GM19351 (cell line): ENCODE data around the gene TSPAN33.
"Not testable (repeated sequence)": the region's sequence is repeated elsewhere in the genome, so short reads cannot be mapped to it uniquely, and the experiment has no call there.

Source experiments
- ATAC-seq: cut with Tn5 transposase; IDR thresholded peaks from one replicate; pipeline ENCODE4 v1.9.1; 2021; ENCODE audit warnings: mild to moderate bottlenecking, moderate library complexity; ENCODE audit not compliant: unreplicated experiment

TSPAN33 gene

DNA sequence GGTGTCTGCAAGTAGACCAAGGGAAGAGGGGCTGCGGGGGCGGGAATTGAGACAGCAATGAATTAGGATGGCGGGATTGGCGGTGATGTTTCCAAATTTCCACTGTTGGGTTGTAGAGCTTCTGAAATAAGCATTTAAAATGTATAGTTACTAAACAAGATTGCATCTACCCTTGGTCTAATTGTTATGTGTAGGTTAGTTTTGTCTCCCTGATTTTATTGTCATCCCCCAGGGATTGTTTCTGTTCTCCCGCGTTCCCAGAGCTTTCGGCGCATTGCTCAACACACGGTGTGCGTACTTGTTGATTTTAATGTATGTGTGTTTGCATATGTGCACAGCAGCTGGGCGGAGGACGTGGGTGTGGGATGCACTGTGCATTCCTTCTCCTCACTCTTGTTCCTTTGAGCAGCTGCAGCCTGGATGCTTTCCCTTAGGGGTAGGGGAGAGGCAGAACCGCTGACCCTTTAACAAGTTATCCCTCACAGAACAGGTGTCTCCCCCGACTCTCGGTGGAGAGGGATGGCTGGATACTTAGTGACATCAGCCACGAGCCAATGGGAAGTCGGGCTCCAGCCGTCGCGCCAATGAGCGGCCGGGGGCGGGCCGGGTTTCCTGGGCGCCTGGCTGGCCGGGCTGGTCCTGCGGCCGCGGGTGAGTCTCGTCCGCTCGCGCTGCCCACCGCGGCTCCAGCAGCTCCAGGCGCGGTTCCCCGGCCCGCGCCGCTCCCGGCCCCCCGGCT, at the start of gene TSPAN33:
TSPAN33 (plus strand) TSS at position 613 of the 739 bp plus-strand sequence. CDS start 274 bp downstream, outside the sequence.
- peak; percentile 67 for ATAC-seq

DNA sequence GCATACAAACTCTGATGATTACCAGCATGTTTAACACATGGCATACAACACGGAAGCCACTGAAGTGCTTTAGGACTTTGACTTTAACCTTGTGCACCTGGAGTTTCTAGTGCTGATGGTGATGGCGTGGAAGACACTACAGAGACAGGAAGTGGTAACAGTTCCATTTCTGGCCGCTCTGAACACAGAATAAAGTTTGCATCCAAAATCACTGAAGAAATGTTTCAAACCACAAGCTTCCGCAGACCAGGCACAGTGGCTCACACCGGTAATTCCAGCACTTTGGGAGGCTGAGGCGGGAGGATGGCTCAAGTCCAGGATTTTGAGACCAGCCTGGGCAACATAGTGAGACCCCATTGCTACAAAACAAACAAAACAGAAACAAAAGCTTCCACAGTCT, 49.2 kb upstream of the TSPAN33 start:
- peak; percentile 76 for ATAC-seq

DNA sequence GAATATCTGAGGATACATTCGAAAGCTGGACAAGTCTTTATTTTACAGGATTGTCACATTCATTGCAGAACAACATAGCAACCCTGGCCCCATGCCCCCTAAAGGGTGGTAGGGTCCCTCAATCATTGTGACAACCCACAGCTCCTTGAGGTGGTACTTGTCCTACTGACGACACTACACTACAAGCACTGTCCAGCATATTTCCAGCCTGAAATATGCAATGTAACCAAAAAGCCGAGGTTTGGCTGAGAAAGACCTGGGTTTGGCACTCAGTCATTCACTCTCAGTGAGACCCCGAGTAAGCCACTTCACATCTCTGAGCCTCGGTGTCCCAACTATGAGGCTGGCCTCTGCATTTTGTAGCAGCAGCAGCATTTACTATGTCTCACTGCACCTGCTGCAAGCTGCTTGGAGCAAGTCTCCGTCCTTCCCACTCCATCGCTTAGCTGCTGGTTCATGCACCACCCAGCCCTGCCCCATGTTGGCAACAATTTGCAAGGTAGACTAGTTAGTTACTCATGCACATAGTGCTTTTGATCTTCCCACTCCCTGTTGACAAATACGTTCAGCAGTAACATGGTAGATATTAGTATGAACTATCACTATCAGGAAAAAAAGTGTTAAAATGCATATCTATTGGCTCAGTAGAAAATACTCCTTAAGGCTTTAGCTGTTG, 46.0 kb upstream of the TSPAN33 start:
- ATAC-seq, result no peak

DNA sequence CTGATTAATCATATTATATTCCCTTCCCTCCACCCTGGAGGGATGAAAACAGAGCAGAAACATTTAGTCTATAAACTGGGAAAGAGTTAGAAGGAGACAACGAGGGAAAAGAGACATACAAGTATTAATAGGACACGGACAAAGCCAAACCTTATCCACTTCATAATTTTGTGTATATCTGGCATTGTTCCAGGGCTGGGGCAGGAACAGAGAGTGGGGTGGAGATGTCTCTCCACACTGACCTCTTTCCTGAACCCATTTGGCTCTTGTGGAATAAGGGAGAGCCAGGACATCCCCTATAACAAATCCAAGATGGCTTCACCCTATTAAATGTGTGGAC, 43.7 kb upstream of the TSPAN33 start:
- no peak for ATAC-seq

GRCh38 chr7:129101746-129102145, 42.8 kb upstream of the TSPAN33 start:
- ATAC-seq, result no peak

DNA sequence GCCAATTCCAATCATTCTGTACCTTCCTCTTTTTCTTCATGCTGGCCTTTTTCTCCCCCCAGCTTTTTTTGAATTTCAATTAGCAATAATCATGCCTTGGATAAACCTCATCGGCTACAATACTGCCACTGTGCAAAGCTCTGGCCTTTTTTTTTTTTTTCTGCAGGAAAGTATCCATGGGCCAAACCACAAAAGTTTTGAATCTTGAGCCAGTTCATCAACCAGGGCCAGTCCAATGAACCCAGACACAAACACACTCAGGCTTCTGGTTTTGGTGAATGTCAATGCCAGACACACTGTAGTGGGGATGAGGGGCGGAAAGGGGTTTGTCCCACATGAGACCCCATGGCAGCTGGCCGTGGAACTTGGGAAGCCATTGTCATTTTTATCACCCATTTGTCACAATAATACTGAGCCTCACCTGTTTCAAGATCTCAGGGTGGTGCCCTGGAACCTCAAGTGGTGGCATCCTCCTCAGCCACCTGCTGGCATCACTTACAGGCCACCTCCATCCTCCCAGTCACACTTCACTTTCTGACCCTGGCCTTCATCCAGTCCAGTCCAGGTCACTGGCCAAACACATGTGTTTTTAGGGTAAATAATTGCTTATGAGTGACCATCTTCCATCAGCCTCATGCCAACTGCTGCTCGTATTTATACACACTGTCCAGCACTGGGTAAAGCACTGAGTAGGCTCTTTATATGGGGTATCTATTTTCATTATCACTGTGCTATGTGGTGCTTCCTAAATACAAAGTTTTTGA, 40.8 kb upstream of the TSPAN33 start:
- no peak for ATAC-seq

- ATAC-seq, result no peak
These were observed 35.9 kb upstream of the TSPAN33 start for GRCh38 chr7:129108581-129108980.

DNA sequence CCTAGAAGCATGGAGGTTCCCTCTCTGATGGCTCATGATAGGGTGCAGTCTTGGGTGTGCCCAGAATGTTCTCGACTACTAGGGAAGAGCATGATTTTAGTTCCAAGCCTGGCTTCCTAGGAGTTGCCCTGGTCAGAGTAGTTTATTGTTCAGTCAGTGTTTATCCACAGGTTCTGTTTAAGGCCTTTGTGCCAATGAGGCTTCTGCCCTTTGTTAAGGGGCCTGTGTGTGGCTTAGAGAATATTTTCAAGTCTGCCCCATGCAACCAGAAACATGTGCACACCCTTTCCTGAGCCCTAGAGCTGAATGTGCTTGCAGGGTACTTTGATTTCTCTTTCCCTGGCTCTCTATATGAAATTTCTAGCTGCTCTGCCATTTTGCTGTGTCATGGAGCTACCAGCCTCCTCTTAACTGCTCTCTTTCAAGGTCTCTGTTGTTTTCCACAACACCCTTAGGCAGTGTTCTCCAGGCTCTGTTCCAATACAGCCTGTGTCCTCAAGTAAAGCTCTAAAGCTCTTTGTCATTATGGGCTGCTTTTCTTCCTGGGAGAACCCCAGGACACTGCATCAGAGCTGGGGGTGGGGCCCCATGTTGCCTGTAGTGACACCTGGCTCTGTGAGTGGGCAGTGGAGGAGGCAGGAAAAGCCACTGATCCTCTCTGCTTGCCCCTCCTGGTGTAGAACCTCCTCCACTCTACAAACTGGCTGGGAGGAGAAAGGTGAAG, 34.1 kb upstream of the TSPAN33 start:
- no peak for ATAC-seq

- ATAC-seq, result no peak
These were observed 33.5 kb upstream of the TSPAN33 start for GRCh38 chr7:129110982-129111376.

DNA sequence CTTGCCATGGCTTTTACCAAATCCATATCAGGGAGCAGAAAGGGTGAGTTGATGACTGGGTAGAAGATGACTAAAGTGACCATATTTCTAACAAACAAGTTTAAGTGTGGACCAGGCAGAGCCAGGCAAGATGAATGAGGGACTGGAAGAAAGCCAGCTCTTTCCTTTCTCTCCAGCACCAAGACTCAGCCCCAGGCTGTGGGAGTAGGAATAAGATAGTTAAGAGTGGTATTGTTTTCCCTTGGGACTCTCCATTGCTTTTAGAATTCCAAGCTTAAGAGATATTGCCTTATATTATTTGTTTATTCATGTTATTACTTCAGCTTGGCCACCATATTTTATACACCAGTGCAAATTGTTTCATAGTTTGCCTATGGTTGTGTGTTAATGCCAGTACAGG, 28.8 kb upstream of the TSPAN33 start:
- no peak for ATAC-seq

GRCh38 chr7:129118182-129118581, 26.3 kb upstream of the TSPAN33 start:
- no peak for ATAC-seq

GRCh38 chr7:129118976-129119375, 25.5 kb upstream of the TSPAN33 start:
- ATAC-seq, result no peak

DNA sequence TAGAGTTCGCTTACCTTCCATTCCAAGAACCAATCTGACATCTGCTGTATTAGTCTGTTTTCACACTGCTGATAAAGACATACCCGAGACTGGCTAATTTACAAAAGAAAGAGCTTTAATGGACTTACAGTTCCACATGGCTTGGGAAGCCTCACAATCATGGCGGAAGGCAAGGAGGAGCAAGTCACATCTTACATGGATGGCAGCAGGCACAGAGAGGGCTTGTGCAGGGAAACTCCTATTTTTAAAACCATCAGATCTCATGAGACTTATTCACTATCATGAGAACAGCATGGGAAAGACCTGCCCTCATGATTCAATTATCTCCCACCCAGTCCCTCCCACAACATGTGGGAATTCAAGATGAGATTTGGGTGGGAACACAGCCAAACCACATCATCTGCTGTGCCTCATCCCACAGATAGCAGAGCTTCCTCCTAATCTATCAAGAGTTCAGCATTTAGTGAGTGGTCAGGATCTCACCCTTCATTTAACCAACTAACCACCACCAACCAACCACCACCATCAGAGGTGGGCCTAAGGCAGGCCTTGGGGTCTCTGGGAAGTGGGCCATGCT, 22.9 kb upstream of the TSPAN33 start:
- ATAC-seq, result not testable (repeated sequence)

- ATAC-seq, result peak; percentile 49
These were observed 22.3 kb upstream of the TSPAN33 start for GRCh38 chr7:129122078-129122750.

DNA sequence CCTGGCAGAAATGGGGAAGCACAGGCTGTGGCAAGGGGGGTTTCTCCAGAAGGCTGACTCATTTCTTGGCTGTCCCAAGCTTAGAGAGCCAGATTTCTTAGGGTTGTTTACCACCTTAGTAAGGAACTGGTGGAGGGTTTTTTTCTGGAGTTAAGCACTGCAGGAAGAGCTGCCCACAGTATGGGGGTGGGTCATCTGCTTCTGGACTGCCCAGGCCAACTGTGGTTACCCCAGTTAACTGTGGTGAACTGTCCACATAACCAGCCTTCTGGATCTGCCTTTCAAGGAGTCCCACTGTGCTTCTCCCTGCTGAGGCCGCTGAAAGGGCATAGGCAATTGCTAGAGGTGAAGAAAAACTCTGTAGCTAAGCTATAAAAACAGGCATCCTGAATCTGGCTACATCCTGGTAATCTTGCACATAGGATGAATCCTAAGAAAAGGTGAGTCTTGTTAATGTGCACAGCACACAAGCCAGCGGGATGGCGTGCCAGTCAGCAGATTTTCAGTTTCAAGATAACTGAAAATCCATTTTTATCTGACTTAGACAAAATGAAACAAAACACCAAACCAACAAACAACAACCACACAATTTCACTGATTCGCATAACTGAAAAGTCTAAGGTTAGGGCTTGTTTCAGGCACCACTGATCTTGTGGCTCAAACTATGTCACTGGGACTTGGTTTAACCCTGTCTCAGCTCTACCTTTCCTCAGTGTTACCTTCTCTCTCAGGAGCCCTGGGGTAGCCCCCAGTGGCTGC, 21.6 kb upstream of the TSPAN33 start:
- ATAC-seq, result peak; percentile 67

GRCh38 chr7:129123510-129123857, 21.0 kb upstream of the TSPAN33 start:
- peak; percentile 31 for ATAC-seq

DNA sequence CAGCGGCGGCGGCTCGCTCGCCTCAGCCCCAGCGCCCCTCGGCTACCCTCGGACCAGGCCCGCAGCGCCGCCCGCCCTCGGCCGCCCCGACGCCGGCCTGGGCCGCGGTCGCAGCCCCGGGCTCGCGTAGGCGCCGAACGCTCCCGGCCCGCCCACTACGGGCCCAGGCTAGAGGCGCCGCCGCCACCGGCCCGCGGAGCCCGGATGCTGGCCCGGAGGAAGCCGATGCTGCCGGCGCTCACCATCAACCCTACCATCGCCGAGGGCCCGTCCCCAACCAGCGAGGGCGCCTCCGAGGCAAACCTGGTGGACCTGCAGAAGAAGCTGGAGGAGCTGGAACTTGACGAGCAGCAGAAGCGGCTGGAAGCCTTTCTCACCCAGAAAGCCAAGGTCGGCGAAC, 18.2 kb upstream of the TSPAN33 start:
- ATAC-seq, result no peak

GRCh38 chr7:129127154-129127553, 17.4 kb upstream of the TSPAN33 start:
- ATAC-seq, result no peak

GRCh38 chr7:129127601-129128000, 16.9 kb upstream of the TSPAN33 start:
- ATAC-seq, result no peak
